Measurements from ENCODE around the gene FGF9.

FGF9 gene

DNA sequence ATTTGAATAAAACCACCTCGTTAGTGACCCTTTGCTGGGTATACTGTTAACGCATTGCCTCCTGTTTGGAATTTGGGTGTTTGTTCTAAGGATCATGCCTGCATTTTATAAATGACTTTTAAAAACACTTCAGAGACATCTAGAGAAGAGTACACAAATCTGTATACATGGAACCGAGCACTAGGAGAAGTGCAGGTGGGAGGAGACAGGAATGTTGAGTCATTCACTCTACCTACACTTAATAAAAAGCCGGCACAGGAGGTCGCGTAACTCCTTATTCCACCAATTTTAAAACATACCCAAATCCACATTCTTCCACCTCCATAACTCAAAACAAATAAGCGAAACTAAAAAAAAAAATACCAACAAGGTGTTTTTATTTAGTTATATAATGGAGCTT lies 48.6 kb downstream of the FGF9 start:
- DNase-seq = no peak

GRCh38 chr13:21723807-21724505 lies 53.1 kb downstream of the FGF9 start:
- DNase-seq = no peak

GRCh38 chr13:21730186-21730880 lies 59.5 kb downstream of the FGF9 start:
- DNase-seq = no peak

DNA sequence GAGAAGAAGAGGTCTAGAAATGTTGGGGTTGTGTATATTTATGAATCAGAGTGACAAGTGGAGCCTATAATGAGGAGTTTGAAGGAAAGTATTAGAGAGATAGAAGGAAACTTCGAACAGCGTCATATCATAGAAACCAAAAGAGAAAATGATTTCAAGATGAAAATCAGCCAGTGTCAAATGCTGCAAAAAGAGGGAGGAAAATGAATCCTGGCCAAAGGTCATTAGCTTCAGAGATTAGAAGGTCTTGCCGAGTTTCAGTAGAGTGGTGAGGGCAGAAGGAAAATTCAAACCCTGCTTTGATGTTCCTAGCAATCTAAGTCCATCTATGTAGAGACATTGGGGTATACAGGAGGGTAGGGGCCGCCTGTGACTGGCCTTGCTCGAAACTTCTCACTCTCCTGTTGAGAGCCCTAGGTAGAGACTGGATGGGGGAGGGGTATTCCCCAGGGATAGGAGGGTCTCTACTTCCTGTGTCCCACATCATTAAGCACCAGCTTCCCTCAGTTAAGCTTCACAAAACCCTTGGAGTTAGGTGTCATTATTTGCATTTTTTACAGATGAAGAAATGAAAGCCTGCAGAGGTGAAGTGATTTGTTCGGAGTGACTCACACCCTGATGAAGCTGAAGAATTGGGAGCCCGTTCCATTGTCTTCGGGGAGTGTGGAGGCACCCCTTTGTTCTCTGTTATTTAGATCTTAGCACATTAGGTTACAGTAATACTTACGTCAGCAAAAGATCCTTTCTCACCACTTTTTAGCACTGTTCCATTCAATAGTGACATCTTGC lies 62.8 kb downstream of the FGF9 start:
- DNase-seq = no peak

GRCh38 chr13:21734961-21735360 lies 64.1 kb downstream of the FGF9 start:
- no peak for DNase-seq

GRCh38 chr13:21735701-21736401 lies 65.0 kb downstream of the FGF9 start:
- DNase-seq = no peak

DNA sequence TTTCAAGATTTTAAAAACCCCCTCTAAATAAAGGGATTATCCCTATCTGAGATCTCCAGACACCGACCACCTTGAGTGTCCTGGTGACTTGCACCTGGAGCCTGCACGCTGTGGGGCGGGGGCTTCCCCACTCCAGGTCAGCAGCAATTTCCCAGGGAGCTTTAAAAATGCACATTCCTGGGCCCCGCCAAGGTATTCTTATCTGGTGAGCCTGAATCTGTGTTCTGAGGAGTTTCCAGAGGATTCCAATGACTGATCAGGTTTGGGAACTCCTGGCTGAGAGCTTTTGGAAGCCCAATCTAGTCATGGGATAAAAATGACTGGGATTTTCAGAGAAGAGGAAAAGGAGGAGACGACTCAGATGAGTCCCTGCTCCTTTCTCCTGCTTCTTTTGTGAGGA lies 66.1 kb downstream of the FGF9 start:
- DNase-seq = no peak

DNA sequence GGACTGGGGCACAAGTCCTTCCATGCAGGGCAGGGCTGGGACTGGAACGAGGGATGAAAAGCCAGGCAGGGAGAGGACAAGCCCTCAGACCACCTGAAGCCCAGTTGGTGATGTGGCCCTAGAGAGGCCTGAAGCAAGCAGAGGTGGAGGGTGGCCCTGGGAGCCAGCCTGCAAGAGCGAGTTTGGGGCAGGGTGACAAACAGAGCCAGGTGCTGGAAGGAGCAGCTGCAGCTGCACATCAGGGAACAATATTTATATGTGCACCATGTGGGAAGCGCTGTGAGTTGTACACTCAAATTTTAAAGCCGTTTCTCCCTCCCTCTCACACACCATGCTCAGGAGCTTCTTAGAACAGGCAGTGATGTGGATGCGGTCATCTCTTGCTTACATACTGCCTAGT lies 67.8 kb downstream of the FGF9 start:
- no peak for DNase-seq

DNA sequence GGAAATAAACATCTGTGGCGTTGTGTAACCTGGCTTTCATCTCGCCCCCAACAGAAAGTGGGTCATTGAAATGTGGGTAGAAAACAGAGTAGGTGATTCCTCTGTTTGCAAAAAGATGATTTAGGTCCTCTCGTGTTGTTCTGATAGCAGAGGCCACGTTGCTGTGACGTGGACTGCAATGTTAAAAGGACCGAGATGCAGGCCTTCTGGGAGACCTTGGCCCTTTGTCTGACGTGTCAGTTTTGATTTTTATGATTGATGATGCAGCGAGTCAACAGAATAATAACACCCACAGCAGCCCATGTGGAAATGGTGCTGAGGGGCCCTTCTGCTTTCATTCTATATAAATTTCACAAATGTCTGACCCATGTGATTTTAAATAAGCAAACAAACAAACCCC lies 68.9 kb downstream of the FGF9 start:
- no peak for DNase-seq

DNA sequence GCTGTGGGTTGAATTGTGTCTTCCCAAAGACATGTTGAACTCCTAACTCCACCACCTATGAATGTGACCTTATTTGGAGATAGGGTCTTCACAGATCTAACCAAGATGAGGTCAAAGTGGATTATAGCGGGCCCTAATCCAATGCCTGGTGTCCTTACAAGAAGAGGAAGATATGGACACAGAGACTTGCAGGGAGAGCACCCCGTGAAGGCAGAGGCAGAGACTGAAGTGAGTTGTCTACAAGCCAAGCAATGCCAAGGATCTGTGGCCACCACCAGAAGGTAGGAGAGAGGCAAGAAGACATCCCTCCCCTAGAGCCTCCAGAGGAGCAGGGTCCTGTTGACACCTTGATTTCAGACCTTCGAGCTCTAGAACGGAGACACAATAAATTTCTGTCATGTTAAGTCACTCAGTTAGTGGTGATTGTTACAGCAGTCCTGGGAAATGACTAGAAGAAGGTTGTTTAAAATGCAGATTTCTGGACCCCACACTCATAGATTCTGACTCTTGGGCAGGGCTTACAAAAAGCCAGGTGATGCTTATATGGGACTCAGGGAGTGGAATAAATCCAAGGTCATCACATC lies 70.6 kb downstream of the FGF9 start:
- DNase-seq = no peak

DNA sequence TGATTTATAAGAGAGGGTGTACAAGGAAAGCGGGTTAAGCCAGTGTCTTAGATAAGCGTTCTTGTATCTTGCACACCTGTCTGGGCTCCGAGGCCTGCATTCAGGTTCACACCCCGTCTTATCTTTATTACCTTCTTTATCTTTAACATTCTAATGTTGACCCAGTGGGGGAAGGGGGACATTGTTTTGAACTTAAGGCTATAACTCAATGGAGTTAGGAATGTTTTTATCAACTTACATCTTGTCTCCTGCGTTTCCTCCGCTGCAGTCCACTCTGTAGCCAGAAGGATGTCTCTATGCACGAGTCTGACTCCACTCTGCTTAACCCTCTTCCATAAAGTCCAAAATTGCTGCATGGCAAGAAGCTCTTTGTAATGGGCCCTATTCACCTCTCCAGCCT lies 71.2 kb downstream of the FGF9 start:
- DNase-seq = no peak

- DNase-seq = no peak
Observed at GRCh38 chr13:21744149-21744548, 73.3 kb downstream of the FGF9 start.

- DNase-seq = no peak
Observed at GRCh38 chr13:21745307-21745706, 74.4 kb downstream of the FGF9 start.

- DNase-seq = no peak
Observed at GRCh38 chr13:21747456-21747855, 76.6 kb downstream of the FGF9 start.

GRCh38 chr13:21748166-21748565 lies 77.3 kb downstream of the FGF9 start:
- no peak for DNase-seq

DNA sequence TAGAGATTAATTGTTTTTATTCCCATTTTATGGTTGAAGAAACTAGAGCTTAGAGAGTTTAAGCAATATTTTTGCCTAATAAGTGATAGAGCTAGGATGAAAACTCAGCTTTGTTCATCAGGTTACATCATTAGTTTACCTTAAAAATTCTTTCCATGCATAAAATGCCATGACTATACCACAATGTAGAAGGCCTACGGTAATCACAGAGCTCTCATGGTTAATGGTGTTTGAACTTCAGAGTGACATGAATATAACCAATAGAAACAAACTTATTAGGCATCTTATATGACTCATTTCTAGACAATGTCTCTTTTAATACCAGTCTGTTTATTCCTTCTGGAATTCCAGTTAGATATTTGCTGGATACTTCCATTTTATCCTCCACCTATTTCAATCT lies 78.5 kb downstream of the FGF9 start:
- no peak for DNase-seq

DNA sequence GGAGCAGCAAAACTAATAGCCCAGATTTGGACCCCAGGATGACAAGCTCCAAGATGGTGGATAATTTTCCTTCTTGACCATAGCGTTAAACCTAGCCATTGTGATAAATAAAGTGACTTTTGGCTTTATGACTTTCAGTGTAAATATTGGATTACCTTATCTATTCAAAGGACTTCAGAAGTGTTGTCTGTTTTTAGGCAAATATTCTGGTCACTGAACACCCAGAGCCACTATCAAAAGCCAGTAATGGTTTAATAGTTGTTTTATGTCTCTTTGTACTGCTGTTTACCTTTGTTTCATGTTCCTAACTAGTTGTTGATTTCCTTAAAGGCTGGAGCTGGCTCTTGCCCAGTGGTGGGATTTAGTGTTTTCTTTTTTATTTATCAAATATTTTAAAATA lies 81.6 kb downstream of the FGF9 start:
- DNase-seq = no peak

GRCh38 chr13:21753117-21753729 lies 82.3 kb downstream of the FGF9 start:
- DNase-seq = no peak

All from activated gamma-delta T cell treated with Interleukin-2 at 50 U/mL for 16 hours (primary cell).